HG02938 (cell line): ENCODE measurements around the gene SLCO2A1.

Experiments used
- ATAC-seq: cut with Tn5 transposase; IDR thresholded peaks from one replicate; pipeline ENCODE4 v1.9.1; 2021; ENCODE audit warnings: mild to moderate bottlenecking, moderate library complexity; ENCODE audit not compliant: unreplicated experiment

SLCO2A1 gene

GRCh38 chr3:133956353-133956752 lies 73.4 kb downstream of the SLCO2A1 start:
- no peak for ATAC-seq

- no peak for ATAC-seq
Observed at GRCh38 chr3:133955892-133956291, 73.8 kb downstream of the SLCO2A1 start.

GRCh38 chr3:133954717-133955360 lies 74.9 kb downstream of the SLCO2A1 start:
- ATAC-seq: no peak

- no peak for ATAC-seq
Observed at GRCh38 chr3:133953297-133953696, 76.4 kb downstream of the SLCO2A1 start.

- no peak for ATAC-seq
Observed at GRCh38 chr3:133949438-133949837, 80.3 kb downstream of the SLCO2A1 start.

- no peak for ATAC-seq
Observed at GRCh38 chr3:133948996-133949395, 80.7 kb downstream of the SLCO2A1 start.

GRCh38 chr3:133948131-133948810 lies 81.5 kb downstream of the SLCO2A1 start:
- no peak for ATAC-seq

- ATAC-seq: no peak
Observed at GRCh38 chr3:133945381-133946095, 84.2 kb downstream of the SLCO2A1 start.

GRCh38 chr3:133944641-133945380 lies 84.9 kb downstream of the SLCO2A1 start:
- ATAC-seq: no peak

- no peak for ATAC-seq
Observed at GRCh38 chr3:133944181-133944580, 85.5 kb downstream of the SLCO2A1 start.

- no peak for ATAC-seq
Observed at GRCh38 chr3:133943639-133944141, 86.0 kb downstream of the SLCO2A1 start.

GRCh38 chr3:133943031-133943535 lies 86.6 kb downstream of the SLCO2A1 start:
- no peak for ATAC-seq

GRCh38 chr3:133941415-133941821 lies 88.3 kb downstream of the SLCO2A1 start:
- no peak for ATAC-seq

GRCh38 chr3:133940536-133940935 lies 89.2 kb downstream of the SLCO2A1 start:
- ATAC-seq: no peak

GRCh38 chr3:133939463-133939835 lies 90.3 kb downstream of the SLCO2A1 start:
- no peak for ATAC-seq

GRCh38 chr3:133938770-133939462 lies 90.8 kb downstream of the SLCO2A1 start:
- no peak for ATAC-seq

- ATAC-seq: no peak
Observed at GRCh38 chr3:133937756-133938601, 91.7 kb downstream of the SLCO2A1 start.

GRCh38 chr3:133937061-133937686 lies 92.6 kb downstream of the SLCO2A1 start:
- ATAC-seq: no peak
